Transverse colon (tissue), 4 donors: Measurements from ENCODE around the gene NCOA5.

Experiments
- EP300 ChIP-seq: sonication (generic); formaldehyde crosslinking; IDR thresholded peaks from one replicate; pipeline ENCODE4 v1.6.1; 2017; ENCODE audit warnings: antibody characterized with exemption, low read depth
- POLR2A ChIP-seq: fragments of 450-650 bp; IDR thresholded peaks from one replicate; pipeline ENCODE4 v1.6.1; 2016; ENCODE audit warnings: antibody characterized with exemption, mild to moderate bottlenecking, moderate library complexity
- POLR2AphosphoS5 ChIP-seq, 3 donors: sonication (generic); formaldehyde crosslinking; IDR thresholded peaks; one replicate each; pipeline ENCODE4 v1.6.1; 2016; ENCODE audit warnings: antibody characterized with exemption in 3 of 3
- TF ChIP-seq, protein P1 (sequence below), 5 experiments: fragments of 200-600 bp in 3 of 5; fragments of 450-650 bp in 2 of 5; sonication (generic) in 3 of 5; IDR thresholded peaks; 1 replicate in 2 of 5; 2 replicates in 3 of 5; pipeline ENCODE4 v1.5.1; 2016 to 2017; ENCODE audit warnings: antibody characterized with exemption in 5 of 5, inconsistent platforms in 3 of 5, mild to moderate bottlenecking in 2 of 5, moderate library complexity in 1 of 5

DNA sequence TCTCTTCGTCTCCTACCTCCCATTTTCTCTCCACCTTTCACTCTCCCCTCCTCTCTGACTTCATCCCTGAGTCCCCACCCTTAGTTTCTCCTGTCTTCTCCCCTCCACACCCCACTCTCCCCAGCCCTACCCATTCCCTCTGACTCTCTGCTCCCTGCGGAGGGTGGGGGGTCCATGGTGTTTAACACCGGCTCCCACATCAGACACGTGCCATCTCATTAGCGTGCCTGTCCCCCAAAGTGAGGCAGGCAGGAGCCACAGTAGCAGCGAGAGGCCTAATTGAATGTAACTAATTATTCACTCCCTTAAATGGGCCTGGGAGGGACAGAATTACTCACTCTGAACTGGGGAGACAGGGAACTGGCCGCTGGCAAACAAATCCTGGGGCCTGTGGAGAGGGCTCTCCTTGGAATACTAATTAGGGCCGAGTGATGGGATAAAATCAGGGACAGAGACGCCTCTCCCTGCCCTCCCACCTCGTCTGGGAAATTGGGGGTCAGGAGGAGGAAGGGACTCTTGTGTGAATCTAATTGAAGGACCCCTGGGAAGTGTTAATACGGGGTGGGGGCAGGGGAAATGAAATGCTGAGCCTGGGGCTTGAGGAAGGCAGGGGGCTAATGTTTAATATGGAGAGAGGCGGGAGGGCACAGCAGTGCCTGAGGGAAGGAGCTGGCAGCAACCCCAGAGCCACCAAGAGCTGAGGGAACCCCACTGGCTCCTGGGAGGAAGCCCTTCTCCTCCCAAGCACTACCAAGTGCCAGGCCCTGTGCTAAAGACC is 46.3 kb upstream of the NCOA5 start:
- TF ChIP-seq, protein P1, sequence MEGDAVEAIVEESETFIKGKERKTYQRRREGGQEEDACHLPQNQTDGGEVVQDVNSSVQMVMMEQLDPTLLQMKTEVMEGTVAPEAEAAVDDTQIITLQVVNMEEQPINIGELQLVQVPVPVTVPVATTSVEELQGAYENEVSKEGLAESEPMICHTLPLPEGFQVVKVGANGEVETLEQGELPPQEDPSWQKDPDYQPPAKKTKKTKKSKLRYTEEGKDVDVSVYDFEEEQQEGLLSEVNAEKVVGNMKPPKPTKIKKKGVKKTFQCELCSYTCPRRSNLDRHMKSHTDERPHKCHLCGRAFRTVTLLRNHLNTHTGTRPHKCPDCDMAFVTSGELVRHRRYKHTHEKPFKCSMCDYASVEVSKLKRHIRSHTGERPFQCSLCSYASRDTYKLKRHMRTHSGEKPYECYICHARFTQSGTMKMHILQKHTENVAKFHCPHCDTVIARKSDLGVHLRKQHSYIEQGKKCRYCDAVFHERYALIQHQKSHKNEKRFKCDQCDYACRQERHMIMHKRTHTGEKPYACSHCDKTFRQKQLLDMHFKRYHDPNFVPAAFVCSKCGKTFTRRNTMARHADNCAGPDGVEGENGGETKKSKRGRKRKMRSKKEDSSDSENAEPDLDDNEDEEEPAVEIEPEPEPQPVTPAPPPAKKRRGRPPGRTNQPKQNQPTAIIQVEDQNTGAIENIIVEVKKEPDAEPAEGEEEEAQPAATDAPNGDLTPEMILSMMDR (IDR thresholded peaks at IDR 0.05), result no peak
- TF ChIP-seq POLR2A (no peak), POLR2AphosphoS5 (IDR thresholded peaks at IDR 0.05) (no peak), EP300 (no peak)
